Measurements from ENCODE around the gene HAGHL. TPM values are rescaled to one million over a fixed set of nuclear protein-coding genes. Genes with fewer than 3 reads are reported as not detected.
"Not testable (repeated sequence)": the region's sequence is repeated elsewhere in the genome, so short reads cannot be mapped to it uniquely, and the experiment has no call there.

The HAGHL gene
- total and polyA plus RNA-seq, 2 experiments from 2014 or later = 21.6 to 35.3 TPM

- no peak for TF ChIP-seq REST (IDR thresholded peaks at IDR 0.05; ENCODE audit: unreplicated experiment)
- no peak for TF ChIP-seq POLR2AphosphoS5 (IDR thresholded peaks at IDR 0.05; ENCODE audit: low read depth)
- no peak for TF ChIP-seq EZH2 (IDR thresholded peaks at IDR 0.05; ENCODE audit: low read depth, unreplicated experiment)
- no peak for TF ChIP-seq JUNB (IDR thresholded peaks at IDR 0.05; ENCODE audit: unreplicated experiment)
Measured at GRCh38 chr16:741986-742629, 15.2 kb downstream of the HAGHL start (continued).

GRCh38 chr16:742894-743293 is 16.0 kb downstream of the HAGHL start:
- not testable (repeated sequence) for H3K27ac ChIP-seq (ENCODE audit: low read depth); H3K9me2 ChIP-seq (ENCODE audit: insufficient read depth); H3K36me3 ChIP-seq (ENCODE audit: insufficient read depth); H3K4me3 ChIP-seq; H3K4me3 Mint-ChIP-seq; H3K4me1 Mint-ChIP-seq; H3K79me2 ChIP-seq (replicated peaks; ENCODE audit: insufficient read depth); ATAC-seq; H4K20me1 ChIP-seq (replicated peaks; ENCODE audit: insufficient read depth); H3K27me3 ChIP-seq (ENCODE audit: insufficient read depth); H2AFZ ChIP-seq; H3F3A ChIP-seq (replicated peaks; ENCODE audit: low read depth); H3K36me3 Mint-ChIP-seq (ENCODE audit: low read depth); DNase-seq (ENCODE audit: low spot score); H3K4me2 ChIP-seq; H3K27ac Mint-ChIP-seq; H3K9me3 Mint-ChIP-seq; H3K4me1 ChIP-seq (ENCODE audit: insufficient read depth)
- peaks cover 19% of the 10 kb centered on the region for H3K27me3 Mint-ChIP-seq (ENCODE audit: insufficient read depth, low read depth, poor library complexity)

- Mint-ChIP-seq H3K36me3 (ENCODE audit: low read depth) (peaks cover 5% of the 10 kb centered on the region; the same call in 1 of the 3 replicates), H3K4me3 (no peak overlapping the region; the same call in 2 of the 3 replicates), H3K4me1 (peaks cover 5% of the 10 kb centered on the region; the same call in 1 of the 3 replicates), H3K9me3 (no peaks in the 10 kb centered on the region), H3K27me3 (ENCODE audit: insufficient read depth, low read depth, poor library complexity) (peaks cover 17% of the 10 kb centered on the region), H3K27ac (no peak overlapping the region)
- no peaks in the 10 kb centered on the region for H3K27me3 ChIP-seq (ENCODE audit: insufficient read depth)
- H2AFZ ChIP-seq = no peak overlapping the region
- no peaks in the 10 kb centered on the region for H3K9me2 ChIP-seq (ENCODE audit: insufficient read depth)
- H3F3A ChIP-seq (replicated peaks; ENCODE audit: low read depth) = 0 out of 2 replicates have a peak, but pooled peaks cover 6% of the 10 kb centered on the region
- TF ChIP-seq REST (IDR thresholded peaks at IDR 0.05; ENCODE audit: unreplicated experiment) (no peak), CTCF (conservative IDR thresholded peaks at IDR 0.05; ENCODE audit: low read depth in 2 of 2) (peak; percentile 45 to 52), EZH2phosphoT487 (IDR thresholded peaks at IDR 0.05; ENCODE audit: unreplicated experiment) (no peak), STAT1 (IDR thresholded peaks at IDR 0.05; ENCODE audit: unreplicated experiment) (no peak), POLR2AphosphoS5 (IDR thresholded peaks at IDR 0.05; ENCODE audit: low read depth) (no peak), CREB1 (CRISPR knock-in tag; IDR thresholded peaks at IDR 0.05; ENCODE audit: low read depth) (no peak)
- no peak overlapping the region for H3K4me2 ChIP-seq
- H4K20me1 ChIP-seq (replicated peaks; ENCODE audit: insufficient read depth) = no peaks in the 10 kb centered on the region
- no peak overlapping the region for H3K27ac ChIP-seq (ENCODE audit: low read depth)
- no peaks in the 10 kb centered on the region for H3K79me2 ChIP-seq (replicated peaks; ENCODE audit: insufficient read depth)
- H3K36me3 ChIP-seq (ENCODE audit: insufficient read depth) = no peaks in the 10 kb centered on the region
- peak; percentile 7 for ATAC-seq
- H3K4me1 ChIP-seq (ENCODE audit: insufficient read depth) = no peaks in the 10 kb centered on the region; the same call in 1 of the 2 replicates
- H3K4me3 ChIP-seq = no peak overlapping the region
- peak; percentile 67 for DNase-seq (ENCODE audit: low spot score)
Measured at GRCh38 chr16:743794-744500, 17.0 kb downstream of the HAGHL start.
